ENCODE data around the gene DNAJA2.

DNA sequence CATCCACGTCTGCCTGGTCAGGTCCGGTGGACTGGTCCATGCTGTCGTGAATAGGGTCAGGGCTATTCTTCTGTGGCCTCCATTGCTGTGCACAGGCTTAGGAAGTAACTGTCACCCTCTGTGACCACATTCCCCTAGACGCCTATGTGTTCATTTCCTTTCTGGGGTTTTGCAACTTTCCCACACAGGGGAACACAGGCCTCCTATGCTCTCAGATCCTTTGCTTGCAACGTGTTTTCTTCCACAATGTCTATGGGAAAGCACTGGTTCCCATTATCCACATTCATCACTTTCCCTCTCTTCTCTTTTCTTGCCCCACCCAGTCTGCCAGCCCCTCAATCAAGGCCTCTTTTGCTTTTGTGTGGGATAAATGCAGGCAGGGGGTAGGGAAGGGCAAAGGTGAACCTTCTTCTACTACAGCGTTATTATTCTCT lies 43.2 kb upstream of the DNAJA2 start:
- TF ChIP-seq, protein P1, sequence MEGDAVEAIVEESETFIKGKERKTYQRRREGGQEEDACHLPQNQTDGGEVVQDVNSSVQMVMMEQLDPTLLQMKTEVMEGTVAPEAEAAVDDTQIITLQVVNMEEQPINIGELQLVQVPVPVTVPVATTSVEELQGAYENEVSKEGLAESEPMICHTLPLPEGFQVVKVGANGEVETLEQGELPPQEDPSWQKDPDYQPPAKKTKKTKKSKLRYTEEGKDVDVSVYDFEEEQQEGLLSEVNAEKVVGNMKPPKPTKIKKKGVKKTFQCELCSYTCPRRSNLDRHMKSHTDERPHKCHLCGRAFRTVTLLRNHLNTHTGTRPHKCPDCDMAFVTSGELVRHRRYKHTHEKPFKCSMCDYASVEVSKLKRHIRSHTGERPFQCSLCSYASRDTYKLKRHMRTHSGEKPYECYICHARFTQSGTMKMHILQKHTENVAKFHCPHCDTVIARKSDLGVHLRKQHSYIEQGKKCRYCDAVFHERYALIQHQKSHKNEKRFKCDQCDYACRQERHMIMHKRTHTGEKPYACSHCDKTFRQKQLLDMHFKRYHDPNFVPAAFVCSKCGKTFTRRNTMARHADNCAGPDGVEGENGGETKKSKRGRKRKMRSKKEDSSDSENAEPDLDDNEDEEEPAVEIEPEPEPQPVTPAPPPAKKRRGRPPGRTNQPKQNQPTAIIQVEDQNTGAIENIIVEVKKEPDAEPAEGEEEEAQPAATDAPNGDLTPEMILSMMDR (IDR thresholded peaks at IDR 0.05; ENCODE audit: poor library complexity), result no peak
- no peak for TF ChIP-seq EZH2 (IDR thresholded peaks at IDR 0.05; ENCODE audit: borderline replicate concordance)
- TF ChIP-seq EZH2phosphoT487 (IDR thresholded peaks at IDR 0.05; ENCODE audit: low read depth, severe bottlenecking, unreplicated experiment), result no peak
